ENCODE data around the gene DDX17.

The DDX17 gene

GRCh38 chr22:38448945-38449745, 57.0 kb downstream of the DDX17 start:
- peak; percentile 60 for DNase-seq

DNA sequence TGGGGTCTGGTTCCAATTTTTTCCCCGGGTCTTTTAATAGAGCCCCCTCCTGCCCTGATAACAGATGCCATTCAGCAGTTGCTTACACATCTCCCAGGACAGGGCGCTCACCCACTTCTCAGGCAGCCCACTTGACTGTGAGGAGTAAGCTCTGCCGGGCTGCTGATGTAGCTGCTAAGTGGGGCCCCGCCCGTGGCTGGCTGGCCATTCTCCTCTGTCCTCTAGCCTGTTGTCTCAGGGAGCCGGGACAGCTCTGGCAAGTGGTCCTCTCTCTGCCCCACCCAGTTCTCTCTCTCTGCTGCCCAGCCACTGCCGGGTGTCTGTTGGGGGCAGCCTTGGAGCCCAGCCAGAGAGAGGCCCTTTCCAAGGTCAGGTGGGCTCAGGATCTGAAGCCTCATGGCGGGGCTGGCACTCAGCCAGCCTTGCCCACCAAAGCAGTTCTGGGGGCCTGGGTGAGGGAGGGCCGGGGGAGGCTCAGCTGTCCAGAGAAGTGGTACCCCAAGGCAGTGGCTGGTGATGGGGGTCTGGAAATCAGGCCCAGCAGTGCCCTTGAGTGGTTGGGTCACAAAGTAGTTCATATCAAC, 60.0 kb downstream of the DDX17 start:
- DNase-seq = no peak

DNA sequence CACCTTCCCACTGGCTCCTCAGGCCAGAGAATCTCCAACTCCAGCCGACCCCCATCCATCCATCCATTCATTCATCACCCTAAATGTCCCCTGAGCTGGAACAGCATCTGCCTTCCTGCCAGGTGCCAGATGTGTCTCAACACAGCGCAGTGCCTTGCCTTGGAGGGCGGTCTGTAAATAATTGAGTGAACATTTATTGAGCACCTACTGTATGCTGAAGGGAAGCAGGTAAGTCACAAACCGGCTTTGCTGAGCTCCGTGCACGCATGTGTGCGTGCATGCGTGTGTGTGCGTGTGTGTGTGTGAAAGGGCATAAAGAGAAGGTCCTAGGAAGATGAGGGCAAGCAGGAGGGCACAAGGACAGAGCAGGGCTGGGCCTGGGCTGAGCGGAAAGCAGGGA, 61.3 kb downstream of the DDX17 start:
- DNase-seq = no peak

DNA sequence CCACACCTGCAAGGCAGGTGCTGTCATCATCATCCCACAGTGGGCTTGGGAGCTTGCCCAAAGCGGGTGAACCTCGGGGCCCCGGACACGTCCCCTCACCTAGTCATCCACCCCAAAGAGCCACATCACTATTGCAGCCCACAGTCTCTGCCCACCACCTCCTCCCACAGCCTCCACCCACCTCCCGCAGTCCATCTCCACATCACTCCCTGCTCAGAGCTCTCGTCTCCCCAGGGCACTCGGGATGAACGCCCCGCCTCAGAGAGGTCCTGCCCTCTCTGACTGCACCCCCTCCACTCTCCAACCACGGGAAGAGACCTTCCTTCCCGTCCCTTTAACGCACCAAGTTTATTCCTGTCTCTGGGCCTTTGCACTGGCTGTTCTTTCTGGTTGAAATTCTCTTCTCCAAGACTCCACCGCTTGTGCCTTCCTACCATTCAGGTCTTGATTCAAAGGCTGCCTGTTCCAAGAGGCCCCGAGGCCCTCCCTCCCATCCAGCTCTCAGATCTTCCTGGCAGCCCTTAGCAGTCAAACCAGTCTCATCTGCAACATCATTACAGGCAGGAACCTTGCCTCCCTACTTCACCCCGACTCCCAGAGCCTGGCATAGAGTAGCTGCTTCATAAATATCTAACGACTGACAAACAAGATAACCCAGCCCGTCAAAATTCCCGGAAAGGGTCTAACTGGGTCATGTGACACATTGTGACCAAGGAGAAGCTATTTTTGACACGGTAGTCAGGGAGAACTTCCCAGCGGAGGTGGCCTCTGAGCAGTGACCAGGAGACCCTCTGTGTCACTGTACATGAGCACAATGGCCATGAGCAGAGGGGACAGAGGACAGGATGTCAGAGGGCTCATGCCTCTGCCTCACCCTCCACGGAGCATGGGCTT, 62.2 kb downstream of the DDX17 start:
- DNase-seq = no peak

DNA sequence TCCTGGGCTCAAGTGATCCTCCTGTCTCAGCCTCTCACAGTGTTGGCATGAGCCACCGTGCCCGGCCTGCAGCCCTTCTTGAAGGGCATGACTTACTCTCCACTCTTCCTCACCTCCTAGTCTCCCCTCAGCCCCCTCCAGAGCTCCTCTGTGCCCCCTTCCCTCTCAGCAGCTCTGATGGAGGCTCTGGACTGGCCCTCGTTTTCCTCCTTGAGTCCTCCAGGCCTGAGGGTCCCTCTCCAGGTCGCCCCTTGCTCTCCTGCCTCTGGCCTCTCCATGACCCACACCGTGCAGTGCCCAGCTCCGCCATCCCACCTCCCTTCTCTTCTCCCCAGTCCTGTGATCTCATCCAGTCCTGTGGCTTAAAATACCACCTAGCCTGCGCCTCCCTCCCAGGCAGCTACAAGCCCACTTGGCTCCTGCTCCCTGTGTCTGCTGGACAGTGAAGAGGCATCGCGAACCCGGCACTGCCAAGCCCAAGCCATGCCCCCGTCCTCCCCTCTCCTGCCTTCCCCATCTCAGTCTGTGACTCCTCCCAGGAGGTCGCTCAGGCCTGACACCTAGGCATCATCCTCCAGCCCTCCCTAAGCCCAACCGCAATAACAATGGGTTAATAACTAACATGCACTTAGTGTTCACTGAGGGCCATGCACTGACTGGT, 63.0 kb downstream of the DDX17 start:
- DNase-seq = peak; percentile 28

GRCh38 chr22:38441620-38442287, 64.4 kb downstream of the DDX17 start:
- no peak for DNase-seq

DNA sequence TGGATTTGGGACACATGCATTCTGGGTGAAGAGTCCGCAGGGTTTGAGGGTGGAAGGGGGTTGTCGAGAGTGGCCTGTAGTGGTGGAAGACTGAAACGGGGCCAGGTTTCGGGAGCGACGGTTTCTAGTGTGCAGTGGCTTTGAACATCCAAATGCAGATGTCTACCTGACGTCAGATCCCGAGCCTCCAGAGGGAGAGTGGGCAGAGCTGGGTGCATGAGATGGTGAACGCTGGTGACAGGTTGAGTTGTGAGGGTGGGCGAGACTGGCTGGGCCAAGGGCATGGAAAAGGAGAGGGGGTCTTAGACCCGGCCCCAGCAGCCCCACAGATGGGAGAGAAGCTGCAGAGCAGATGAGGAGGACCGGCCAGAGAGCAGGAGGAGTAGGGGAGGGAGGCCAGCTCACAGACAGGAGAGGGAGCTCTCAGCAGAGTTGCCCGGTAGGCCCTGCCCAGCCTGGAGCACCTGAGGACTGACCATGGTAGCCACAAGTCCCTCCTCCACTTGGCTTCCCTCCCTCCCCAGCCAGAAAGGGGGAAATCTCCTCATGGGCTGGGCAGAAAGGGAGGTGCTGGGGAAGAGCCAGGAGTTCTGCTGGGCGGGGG, 65.3 kb downstream of the DDX17 start:
- DNase-seq = peak; percentile 35

DNA sequence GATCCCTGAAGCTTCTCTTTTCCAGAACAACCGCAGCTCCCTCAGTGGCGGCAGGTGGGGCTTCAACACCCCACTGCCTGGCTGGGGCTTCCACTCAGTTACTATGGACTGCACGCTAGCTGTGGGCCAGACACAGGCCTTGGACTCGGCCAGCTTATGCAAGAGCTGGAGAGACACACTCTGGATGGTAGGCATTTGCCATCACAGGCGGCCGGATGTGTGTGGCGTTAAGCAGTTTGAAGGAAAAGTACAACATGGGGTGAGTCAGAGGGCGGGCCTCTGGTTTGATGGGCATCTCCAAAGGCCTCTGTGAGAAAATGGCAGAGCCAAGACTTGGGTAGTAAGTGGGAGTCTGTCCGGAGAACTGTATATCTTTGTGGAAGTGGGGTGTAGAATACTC, 68.7 kb downstream of the DDX17 start:
- DNase-seq = peak; percentile 25

DNA sequence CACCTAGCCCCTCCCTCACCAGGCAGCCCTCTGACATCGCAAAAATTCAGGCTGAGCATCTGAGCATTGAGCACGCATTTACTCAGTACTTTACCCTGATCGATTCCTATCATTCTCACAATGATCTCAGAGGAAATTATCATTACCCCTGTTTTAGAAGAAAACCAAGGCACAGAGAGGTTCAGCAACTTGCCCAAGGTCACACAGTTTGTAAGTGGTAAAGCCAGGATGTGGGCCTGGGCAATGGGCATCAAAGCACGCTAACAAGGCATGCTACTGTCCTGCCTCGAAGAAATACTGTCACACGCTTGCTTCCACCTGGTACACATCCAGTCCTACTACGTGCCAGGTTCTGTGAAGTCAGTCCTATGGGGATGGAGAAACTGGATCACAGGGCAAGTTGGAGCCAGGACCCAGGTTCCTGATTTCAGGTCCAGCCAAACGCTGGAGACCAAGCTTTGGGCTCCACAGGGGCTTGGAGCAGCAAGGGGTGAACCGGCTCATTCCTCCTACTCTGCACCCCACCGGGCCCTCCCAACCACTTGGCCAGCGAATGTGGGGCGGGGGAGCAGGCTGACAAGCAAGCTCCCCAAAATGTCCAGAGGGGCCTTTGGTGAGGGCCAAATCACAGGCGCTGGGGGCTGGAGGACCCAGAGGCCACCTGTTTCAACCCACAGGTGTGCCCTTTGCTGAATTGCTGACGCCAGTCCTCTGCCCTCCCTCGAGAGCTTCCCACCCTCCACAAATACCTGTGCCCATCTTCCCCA, 69.3 kb downstream of the DDX17 start:
- DNase-seq = peak; percentile 42

- DNase-seq = no peak
These were observed 70.1 kb downstream of the DDX17 start for GRCh38 chr22:38435965-38436364.

GRCh38 chr22:38435010-38435409, 71.1 kb downstream of the DDX17 start:
- DNase-seq = no peak

GRCh38 chr22:38433871-38434270, 72.2 kb downstream of the DDX17 start:
- no peak for DNase-seq
